Femur (tissue), 1 donor: ENCODE measurements around the gene RMI1.
"Not testable (repeated sequence)": the region's sequence is repeated elsewhere in the genome, so short reads cannot be mapped to it uniquely, and the experiment has no call there.

Source experiments
- DNase-seq: peaks from one replicate; pipeline ENCODE4 v3.0.0-alpha.2; 2017

The RMI1 gene

GRCh38 chr9:84024041-84024575, 43.5 kb downstream of the RMI1 start:
- no peak for DNase-seq

DNA sequence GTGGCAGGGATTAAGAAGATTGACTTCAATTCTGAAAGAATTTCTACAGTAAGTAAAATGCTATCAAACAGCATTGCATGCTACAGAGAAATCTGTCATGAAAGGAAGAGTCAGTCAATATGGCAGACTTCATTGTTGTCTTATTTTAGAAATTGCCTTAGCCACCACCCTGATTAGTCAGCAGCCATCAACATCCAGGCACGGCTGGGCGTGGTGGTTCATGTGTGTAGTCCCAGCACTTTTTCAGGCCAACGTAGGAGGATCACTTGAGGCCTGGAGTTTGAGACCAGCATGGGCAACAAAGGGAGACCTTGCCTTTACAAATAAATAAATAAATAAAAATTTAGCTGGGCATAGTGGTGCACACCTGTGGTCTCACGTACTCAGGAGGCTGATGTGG, 46.6 kb downstream of the RMI1 start:
- DNase-seq, result no peak

GRCh38 chr9:84031534-84031933, 50.9 kb downstream of the RMI1 start:
- DNase-seq, result no peak

GRCh38 chr9:84041857-84042256, 61.3 kb downstream of the RMI1 start:
- DNase-seq, result not testable (repeated sequence)

DNA sequence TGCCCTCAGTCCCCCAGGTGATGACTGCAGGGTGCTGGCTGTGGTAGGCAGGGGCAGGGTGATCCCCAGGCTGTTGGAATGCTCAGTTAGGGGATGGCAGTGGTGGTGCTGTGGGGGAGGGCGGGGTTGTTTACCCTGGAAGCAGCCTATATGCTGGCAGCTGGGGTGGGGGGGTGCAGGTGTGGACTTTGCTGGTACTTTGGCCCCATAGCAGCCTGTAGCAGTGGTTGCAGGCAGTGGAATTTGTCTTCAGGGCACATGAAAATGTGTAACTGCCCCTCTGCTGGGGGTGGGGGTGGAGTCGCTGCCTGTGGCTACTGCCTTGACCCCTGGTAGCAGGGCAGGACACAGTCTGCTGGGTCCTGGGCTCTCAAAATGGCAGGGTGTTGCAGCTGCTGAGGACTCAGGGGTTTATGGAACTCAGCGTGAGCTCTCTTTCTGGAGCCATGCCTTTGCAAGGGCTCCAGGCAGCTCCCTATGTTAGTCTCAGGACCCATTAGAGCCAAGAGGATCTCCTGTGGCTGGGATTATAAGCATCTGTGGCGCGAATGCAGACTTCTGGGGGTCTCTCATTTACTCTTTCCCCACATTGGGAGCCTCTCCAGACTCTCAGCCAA, 65.0 kb downstream of the RMI1 start:
- no peak for DNase-seq
